ENCODE data around the gene POU2F3.
A peak's percentile ranks its signal among the peaks of the same experiment; 100 is the strongest.

The POU2F3 gene

GRCh38 chr11:120324932-120325810 is 85.2 kb downstream of the POU2F3 start, which contains the start of gene TLCD5:
TLCD5 (plus strand) TSS chr11:120325299; CDS start chr11:120327442, 2,143 bp downstream.
- peak; percentile 13 for DNase-seq (ENCODE audit: low read depth)

DNA sequence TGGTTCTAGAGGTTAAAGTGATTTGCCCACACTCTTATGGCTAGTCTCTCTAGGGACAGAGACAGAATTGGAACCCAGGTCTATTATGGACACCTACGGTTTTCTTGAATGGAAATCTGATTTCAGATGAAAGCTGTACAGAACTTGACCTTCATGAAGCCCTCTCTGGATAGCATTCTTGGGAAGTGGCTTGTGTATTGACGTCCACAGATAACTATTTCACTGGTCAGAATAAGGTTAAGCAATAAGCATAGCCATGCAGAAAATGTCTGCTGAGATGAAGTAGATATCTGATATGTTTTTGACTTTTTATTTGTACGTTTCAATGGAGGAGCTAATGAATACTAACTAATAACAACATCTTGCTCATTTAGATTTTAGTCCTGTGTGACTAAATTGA is 86.3 kb downstream of the POU2F3 start:
- no peak for DNase-seq (ENCODE audit: low read depth)

- DNase-seq (ENCODE audit: low read depth) = no peak
Observed at GRCh38 chr11:120326845-120327281, 86.9 kb downstream of the POU2F3 start.

- no peak for DNase-seq (ENCODE audit: low read depth)
Observed at GRCh38 chr11:120327311-120327710, 87.4 kb downstream of the POU2F3 start.

GRCh38 chr11:120329556-120329955 is 89.6 kb downstream of the POU2F3 start:
- no peak for DNase-seq (ENCODE audit: low read depth)

DNA sequence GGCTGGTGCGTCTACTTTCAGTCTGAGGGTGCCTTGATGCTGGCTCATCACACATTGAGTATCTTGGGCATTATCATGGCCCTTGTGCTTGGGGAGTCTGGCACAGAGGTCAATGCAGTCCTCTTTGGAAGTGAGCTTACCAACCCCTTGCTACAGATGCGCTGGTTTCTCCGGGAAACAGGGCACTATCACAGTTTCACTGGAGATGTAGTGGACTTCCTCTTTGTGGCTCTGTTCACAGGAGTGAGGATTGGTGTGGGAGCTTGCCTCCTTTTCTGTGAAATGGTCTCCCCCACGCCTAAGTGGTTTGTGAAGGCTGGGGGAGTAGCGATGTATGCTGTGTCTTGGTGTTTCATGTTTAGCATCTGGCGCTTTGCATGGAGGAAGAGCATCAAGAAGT is 90.1 kb downstream of the POU2F3 start:
- DNase-seq (ENCODE audit: low read depth) = no peak

- DNase-seq (ENCODE audit: low read depth) = no peak
Observed at GRCh38 chr11:120331301-120331996, 91.5 kb downstream of the POU2F3 start.

GRCh38 chr11:120332822-120333716 is 93.1 kb downstream of the POU2F3 start:
- no peak for DNase-seq (ENCODE audit: low read depth)

- no peak for DNase-seq (ENCODE audit: low read depth)
Observed at GRCh38 chr11:120333801-120334200, 93.9 kb downstream of the POU2F3 start.

DNA sequence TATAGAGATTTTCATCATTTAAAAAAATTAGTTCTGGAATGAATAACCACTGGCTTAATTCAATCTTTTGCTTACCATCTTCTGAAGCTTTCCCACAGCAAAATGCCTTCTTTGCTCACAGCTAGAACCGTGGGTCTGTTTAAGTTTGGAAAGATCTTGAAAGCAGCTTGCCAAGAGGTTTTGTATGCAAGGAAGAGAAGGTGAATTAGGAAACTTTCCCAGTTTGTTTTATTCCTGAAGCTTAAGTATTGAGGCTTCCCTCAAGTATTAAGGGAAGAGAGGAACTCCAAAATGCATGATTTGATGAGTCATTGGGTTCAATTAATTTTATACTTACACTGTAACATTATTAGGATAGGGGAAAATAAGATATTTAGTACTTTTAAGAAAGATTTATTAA is 94.4 kb downstream of the POU2F3 start:
- no peak for DNase-seq (ENCODE audit: low read depth)

DNA sequence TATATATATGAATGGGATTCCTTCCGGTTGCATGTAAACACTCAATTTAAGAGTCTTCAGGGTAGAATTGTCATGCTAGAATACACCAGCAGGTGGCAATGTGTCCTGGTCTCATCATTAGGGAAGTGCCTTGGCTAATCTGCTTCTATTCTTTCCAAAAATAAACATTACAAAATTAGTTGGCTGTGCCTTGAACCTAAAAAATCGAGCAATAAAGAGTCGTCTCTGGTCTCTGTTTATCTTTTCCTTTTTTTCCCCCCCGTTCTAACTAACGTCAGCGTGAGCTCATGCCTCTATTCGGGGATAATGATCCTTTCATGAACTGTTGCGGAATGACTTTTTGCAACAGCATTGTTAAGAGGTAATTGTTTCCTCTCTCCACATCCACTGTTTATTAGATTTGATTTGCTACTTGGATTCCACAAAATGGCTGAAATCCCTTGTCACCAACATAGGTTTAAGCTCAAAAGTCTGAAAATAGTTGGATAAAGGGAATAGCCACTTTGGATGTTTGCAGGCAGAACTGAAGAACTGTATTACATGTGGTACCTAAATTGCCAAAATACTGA is 95.0 kb downstream of the POU2F3 start:
- DNase-seq (ENCODE audit: low read depth) = peak; percentile 16

DNA sequence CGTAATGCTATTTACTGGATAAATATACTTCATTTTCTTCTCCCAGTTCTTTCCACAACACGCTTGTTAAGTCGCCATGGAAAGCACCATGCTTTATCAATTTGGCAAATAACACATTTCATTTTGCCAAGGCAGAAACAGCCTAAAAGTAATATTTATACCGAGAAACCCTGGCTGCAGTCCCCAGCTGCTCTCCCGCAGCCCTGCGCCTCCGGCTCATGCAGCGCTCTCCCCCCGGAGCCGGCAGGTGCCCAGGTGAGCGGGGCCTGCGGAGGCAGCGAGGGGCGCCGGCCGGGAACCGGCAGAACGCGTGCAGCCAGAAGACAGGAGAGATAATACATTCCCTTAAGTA is 95.6 kb downstream of the POU2F3 start:
- DNase-seq (ENCODE audit: low read depth) = no peak

DNA sequence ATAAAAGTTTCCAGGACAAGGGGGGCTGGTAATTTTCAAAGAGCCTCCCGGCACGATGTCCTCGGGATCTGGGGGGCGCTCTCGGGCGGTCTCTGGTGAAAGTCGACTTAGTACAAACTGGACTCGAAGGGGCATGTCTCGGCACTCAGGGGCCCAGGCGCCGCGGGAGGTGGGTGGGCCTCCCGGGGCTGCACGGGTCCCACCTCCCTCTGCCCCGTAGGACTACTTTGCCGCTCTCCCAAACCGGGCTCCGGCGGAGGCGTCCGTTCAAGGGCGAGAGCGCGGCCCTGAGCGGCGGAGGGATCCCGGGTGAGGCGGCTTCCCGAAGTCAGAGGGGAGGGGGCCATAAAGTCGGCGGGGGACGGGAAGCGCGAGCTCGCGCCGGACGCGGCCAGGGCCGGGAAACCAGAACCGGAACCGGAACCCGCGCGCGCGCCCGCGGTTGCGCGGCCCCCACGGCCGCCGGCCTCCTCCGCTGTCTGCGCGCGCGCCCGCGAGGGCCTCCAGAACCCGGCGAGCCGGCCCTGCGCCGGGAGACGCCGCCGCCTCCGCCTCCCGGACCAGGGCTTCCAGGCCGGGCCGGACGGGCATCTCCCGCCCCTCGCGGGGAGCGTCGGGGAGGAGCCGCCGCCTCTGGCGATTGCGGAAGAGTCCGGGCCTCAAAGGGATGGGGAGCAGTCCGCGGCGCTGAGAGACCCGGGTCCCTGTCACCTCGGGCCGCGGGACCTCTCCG is 96.1 kb downstream of the POU2F3 start, which contains the start of gene ARHGEF12:
ARHGEF12 (plus strand) TSS at position 506 of the 733 bp plus-strand sequence. CDS start 831 bp downstream, outside the sequence.
- DNase-seq (ENCODE audit: low read depth) = peak; percentile 61

DNA sequence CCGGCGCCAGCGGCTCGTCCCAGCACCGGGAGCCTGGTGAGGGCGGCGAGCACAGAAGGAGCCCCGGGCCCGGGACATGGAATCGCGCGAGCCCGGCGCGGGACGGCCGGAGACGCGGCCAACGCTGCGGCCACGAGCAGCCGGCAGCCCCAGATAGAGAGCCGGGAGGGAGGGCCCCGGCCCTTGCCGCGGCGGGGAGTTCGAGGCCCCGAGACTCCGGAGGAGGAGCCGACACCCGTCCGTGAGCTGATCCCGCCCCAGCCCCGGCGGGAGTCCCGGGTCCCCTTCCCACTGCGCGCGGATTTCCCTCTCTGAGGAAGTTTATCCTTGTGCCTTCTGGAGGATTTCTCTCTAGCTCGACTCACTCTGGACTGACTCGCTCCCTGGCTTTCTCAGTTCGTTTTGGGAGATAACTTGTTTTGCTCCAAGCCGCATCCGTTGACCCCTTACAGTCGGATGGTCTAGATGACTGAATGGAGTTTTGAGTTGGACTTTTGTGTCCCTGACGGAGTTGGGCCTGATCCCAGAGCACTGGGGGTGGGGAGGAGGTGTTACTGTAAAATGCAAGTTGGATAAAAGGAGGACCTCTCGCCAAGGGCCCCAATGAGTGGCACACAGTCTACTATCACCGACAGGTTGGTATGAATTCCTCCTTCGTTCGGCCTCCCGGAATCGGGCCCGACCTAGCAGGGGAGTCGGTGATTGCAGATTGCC is 96.9 kb downstream of the POU2F3 start:
- DNase-seq (ENCODE audit: low read depth) = no peak

DNA sequence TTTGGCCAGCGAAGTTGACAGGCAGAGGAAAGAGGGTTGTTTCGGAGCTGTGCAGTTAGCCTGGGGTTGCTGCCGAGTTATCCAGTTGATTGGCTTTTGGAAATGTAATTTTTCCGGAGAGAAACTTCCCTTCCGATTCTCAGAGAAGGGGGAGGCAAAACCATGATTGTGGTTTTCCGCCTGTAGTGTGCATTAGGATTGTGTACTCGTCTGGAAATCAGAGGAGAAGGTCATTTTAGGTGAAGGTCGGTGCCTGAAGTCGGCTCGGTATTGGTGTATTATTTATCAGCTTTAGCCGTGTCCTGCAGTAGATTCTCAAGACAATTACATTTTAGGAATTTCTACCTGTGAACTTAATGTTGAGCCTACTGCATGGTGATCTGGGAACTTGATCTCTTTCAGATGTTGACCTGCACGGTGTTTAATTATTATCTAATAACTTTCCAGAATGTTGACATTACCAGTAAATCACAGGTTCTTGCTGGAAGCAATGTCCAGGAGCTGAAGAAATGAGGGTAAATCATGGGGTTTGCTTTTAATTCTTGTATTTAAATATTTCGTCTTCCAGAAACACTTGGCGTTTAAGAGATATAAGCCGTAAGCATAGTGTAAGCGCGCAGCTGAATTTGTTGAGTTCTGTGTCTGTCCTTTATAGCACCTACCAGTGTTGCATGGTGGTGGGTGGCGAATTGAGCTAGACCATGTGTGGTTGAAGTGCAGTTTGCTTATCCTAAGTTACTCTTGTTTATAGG is 97.6 kb downstream of the POU2F3 start:
- no peak for DNase-seq (ENCODE audit: low read depth)

DNA sequence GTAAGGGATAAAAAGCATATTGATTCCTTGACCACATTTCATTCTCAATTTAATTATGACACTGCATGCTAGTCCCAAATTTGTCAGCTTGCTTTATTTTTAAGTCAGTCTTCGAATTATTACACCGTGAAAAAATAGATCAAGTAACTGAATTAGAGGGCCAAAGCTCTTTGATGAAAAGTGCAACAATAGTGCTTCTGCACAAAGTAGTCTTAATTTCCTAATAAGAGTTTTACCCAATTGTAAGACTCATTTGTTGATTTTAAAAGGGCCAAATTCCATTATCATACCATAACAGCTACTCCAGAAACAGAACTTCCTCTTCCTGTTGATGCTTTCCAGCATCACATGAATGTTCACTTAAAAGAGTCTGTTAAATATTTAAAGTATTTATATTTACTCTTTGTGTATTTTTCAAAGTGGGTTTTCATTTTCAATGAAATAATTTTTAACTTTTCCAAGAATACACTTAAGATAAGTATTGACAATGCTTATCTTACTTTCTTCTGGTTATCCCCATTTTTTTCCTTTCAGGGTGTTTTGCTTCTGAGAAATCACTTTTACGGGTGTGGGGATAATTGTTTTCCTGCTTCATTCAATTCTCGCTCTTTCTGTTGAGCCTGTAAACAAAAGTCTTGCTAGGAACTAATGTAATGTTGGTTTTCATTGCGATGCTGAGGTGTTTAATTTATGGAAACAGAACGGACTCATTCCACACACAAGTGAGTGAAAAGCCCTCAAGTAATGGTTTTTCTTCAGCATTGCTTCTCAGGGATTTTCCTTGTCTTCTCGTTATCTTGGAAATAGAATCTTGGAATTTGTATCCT is 98.4 kb downstream of the POU2F3 start:
- no peak for DNase-seq (ENCODE audit: low read depth)

DNA sequence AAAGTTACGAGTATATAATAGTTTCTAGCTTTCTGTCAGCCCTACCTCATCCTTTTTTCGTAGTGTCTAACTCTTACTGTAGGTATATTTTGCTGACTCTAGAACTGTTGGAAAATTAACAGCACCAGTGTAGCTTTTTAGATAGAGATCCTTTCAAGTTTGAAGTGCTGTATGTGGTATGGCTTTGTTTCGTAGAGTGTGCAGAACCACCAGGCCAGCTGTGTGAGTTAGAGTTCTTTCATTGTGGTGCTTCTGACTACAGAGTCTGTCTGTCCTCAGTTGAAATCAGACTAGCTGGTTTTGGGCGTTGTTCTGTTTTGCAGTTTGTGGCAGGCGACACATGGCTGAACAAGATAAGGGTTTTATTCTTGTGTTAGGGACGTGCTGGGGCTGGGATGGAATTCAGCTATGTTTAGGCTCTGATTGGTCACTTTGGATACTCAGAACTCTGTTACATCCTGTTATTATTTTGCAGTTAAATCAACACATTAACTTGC is 99.5 kb downstream of the POU2F3 start:
- no peak for DNase-seq (ENCODE audit: low read depth)

GRCh38 chr11:120340529-120340928 is 100.6 kb downstream of the POU2F3 start:
- DNase-seq (ENCODE audit: low read depth) = no peak

- DNase-seq (ENCODE audit: low read depth) = no peak
Observed at GRCh38 chr11:120342226-120342625, 102.3 kb downstream of the POU2F3 start.

Measured in stimulated activated CD8-positive, alpha-beta memory T cell treated with anti-CD3 and anti-CD28 coated beads, Interleukin-7, amount 100 ng/mL, for 24 hours (primary cell).